Loucy (cell line): ENCODE data around the gene C12orf75.

Experiments
- EZH2phosphoT487 ChIP-seq: fragments of 200-600 bp; IDR thresholded peaks from 2 replicates; pipeline ENCODE4 v1.6.1; 2018; ENCODE audit warnings: antibody characterized with exemption, mild to moderate bottlenecking, moderate library complexity, borderline replicate concordance
- TF ChIP-seq, protein P1 (sequence below): fragments of 200-600 bp; sonication (generic); conservative IDR thresholded peaks from 2 replicates; pipeline ENCODE4 v1.5.1; 2014; ENCODE audit warnings: mild to moderate bottlenecking, antibody characterized with exemption, low read length

DNA sequence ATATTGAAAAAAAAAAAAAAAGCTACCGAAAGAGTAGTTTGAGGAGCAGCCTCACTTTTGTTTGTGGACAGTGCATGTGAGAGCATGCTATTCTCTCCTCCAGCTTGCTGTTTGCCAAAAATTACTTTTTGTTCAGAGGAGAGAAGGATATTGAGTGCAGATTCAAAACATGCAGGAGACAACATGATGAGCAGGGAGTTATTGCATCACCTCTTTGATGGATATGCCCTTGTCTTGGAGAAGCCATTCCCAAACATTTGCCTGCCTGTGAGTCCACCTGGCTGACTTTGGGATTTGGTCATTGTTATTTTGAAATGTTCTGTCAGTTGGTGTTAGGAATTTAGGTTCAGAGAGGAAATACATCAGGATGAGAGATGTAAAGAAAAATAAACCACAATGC lies 2.4 kb downstream of the C12orf75 start:
- TF ChIP-seq, protein P1, sequence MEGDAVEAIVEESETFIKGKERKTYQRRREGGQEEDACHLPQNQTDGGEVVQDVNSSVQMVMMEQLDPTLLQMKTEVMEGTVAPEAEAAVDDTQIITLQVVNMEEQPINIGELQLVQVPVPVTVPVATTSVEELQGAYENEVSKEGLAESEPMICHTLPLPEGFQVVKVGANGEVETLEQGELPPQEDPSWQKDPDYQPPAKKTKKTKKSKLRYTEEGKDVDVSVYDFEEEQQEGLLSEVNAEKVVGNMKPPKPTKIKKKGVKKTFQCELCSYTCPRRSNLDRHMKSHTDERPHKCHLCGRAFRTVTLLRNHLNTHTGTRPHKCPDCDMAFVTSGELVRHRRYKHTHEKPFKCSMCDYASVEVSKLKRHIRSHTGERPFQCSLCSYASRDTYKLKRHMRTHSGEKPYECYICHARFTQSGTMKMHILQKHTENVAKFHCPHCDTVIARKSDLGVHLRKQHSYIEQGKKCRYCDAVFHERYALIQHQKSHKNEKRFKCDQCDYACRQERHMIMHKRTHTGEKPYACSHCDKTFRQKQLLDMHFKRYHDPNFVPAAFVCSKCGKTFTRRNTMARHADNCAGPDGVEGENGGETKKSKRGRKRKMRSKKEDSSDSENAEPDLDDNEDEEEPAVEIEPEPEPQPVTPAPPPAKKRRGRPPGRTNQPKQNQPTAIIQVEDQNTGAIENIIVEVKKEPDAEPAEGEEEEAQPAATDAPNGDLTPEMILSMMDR: no peak
- no peak for TF ChIP-seq EZH2phosphoT487
